HEK293T (cell line): ENCODE data around the gene SLC10A7.

Experiments
- ARNT ChIP-seq: fragments of 450-650 bp; IDR thresholded peaks from 2 replicates; pipeline ENCODE4 v1.6.1; 2017; ENCODE audit warnings: mild to moderate bottlenecking
- CTBP1 ChIP-seq: fragments of 450-650 bp; IDR thresholded peaks from 2 replicates; pipeline ENCODE4 v1.6.1; 2016; ENCODE audit warnings: borderline replicate concordance
- ELF4 ChIP-seq: fragments of 450-650 bp; IDR thresholded peaks from 2 replicates; pipeline ENCODE4 v1.6.1; 2017; ENCODE audit warnings: antibody characterized with exemption
- FOXA1 ChIP-seq: fragments of 450-650 bp; IDR thresholded peaks from 2 replicates; pipeline ENCODE4 v1.6.1; 2016; ENCODE audit warnings: mild to moderate bottlenecking
- HDGF ChIP-seq: fragments of 450-650 bp; IDR thresholded peaks from 2 replicates; pipeline ENCODE4 v1.6.1; 2017; ENCODE audit warnings: antibody characterized with exemption, borderline replicate concordance
- L3MBTL2 ChIP-seq: fragments of 450-650 bp; conservative IDR thresholded peaks from 2 replicates; pipeline ENCODE4 v1.6.1; 2016; ENCODE audit warnings: mild to moderate bottlenecking
- LEF1 ChIP-seq: fragments of 450-650 bp; IDR thresholded peaks from 2 replicates; pipeline ENCODE4 v1.6.1; 2017; ENCODE audit warnings: mild to moderate bottlenecking, borderline replicate concordance
- PKNOX1 ChIP-seq: fragments of 450-650 bp; IDR thresholded peaks from 2 replicates; pipeline ENCODE4 v1.6.1; 2016
- SP1 ChIP-seq: fragments of 450-650 bp; IDR thresholded peaks from 2 replicates; pipeline ENCODE4 v1.6.1; 2017
- TARDBP ChIP-seq: fragments of 450-650 bp; IDR thresholded peaks from 2 replicates; pipeline ENCODE4 v1.6.1; 2016

- TF ChIP-seq LEF1 = no peak
- TF ChIP-seq PKNOX1 = no peak
- TF ChIP-seq ARNT = no peak
- TF ChIP-seq L3MBTL2 = no peak
- no peak for TF ChIP-seq CTBP1
- TF ChIP-seq SP1 = no peak
- TF ChIP-seq FOXA1 = no peak
- no peak for TF ChIP-seq HDGF
- no peak for TF ChIP-seq TARDBP
- TF ChIP-seq ELF4 = no peak
These were observed 26.7 kb upstream of the SLC10A7 start for GRCh38 chr4:146548443-146548842.
